Breast epithelium (tissue), 4 donors: ENCODE results near the gene PTPRK. TPM values are rescaled to one million over a fixed set of nuclear protein-coding genes. Genes with fewer than 3 reads are reported as not detected.
"Not testable (repeated sequence)": the region's sequence is repeated elsewhere in the genome, so short reads cannot be mapped to it uniquely, and the experiment has no call there.

Experiments used
- DNase-seq, 2 donors: peaks; one replicate each; pipeline ENCODE4 v3.0.0-alpha.2; 2019; ENCODE audit warnings: low spot score in 2 of 2
- H3K27ac ChIP-seq, 2 donors: fragments of 200-600 bp; sonication (generic) in 1 of 2; one replicate each; pipeline ENCODE4 v1.5.1; 2016 to 2019; ENCODE audit warnings: mild to moderate bottlenecking in 1 of 2
- H3K27me3 ChIP-seq, 2 donors: fragments of 200-600 bp; sonication (generic) in 1 of 2; one replicate each; pipeline versions ENCODE4 v1.5.1 to v1.6.0; 2017 to 2019; ENCODE audit warnings: control low read depth in 1 of 2, mild to moderate bottlenecking in 1 of 2
- H3K36me3 ChIP-seq: fragments of 200-600 bp; one replicate; pipeline ENCODE4 v1.5.1; 2019
- H3K4me1 ChIP-seq, 2 donors: fragments of 200-600 bp; sonication (generic); one replicate each; pipeline ENCODE4 v1.5.1; 2016 to 2019; ENCODE audit warnings: control low read depth in 1 of 2
- H3K4me3 ChIP-seq, 3 donors: fragments of 200-600 bp; sonication (generic); 1 replicate in 2 of 3; 2 replicates in 1 of 3; pipeline ENCODE4 v1.5.1; 2016 to 2019; ENCODE audit warnings: mild to moderate bottlenecking in 3 of 3, moderate library complexity in 2 of 3
- H3K9me3 ChIP-seq, 2 donors: fragments of 200-600 bp; sonication (generic) in 1 of 2; one replicate each; pipeline ENCODE4 v1.5.1; 2016 to 2019; ENCODE audit warnings: control low read depth in 1 of 2
- POLR2A ChIP-seq: fragments of 450-650 bp; IDR thresholded peaks from one replicate; pipeline ENCODE4 v1.6.1; 2016; ENCODE audit warnings: antibody characterized with exemption, mild to moderate bottlenecking, moderate library complexity
- POLR2AphosphoS5 ChIP-seq, 3 donors: sonication (generic); formaldehyde crosslinking; IDR thresholded peaks; one replicate each; pipeline ENCODE4 v1.6.1; 2017; ENCODE audit warnings: antibody characterized with exemption in 3 of 3
- intact Hi-C: fragments of 100-400 bp; cut with DNase I; formaldehyde crosslinking; loops from one replicate; pipeline ENCODE4 v1.15.1; 2023; ENCODE audit warnings: low total_unique reads
- total RNA-seq, 3 donors: library from RNA; depleted of rRNA; stranded (reverse); fragments of >200 nt; gene quantifications; one replicate each; pipeline ENCODE4 v1.1.0, GENCODE V29; 2016
- TF ChIP-seq, protein P1 (sequence below), 3 donors: fragments of 450-650 bp; IDR thresholded peaks; one replicate each; pipeline ENCODE4 v1.5.1; 2016 to 2017; ENCODE audit warnings: antibody characterized with exemption in 3 of 3, mild to moderate bottlenecking in 3 of 3, moderate library complexity in 3 of 3

Gene PTPRK
- total RNA-seq, 3 donors from 2014 or later, result 29.1 to 134 (median 77.0) TPM

DNA sequence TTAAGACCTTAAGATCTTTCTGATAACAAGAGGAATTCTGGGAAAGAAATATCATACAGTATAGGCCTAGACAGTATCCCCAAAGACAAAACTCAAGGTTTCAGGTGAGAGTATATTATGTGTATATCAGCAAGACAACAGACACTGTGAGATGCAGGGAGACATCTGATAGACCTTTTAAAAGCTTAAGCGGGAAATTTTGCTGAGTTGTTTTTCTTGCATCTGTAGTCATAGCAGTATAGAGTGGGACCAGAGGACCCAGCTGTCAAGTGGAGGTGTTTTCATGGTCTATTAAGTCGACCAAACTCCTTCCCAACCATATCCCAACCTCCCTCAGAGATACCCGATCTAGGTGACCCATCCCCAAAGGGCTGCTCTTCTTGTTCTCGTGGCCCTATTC lies 521.4 kb downstream of the PTPRK start:
- DNase-seq, result no peak
- Histone ChIP-seq H3K27me3 (no peaks in the 10 kb centered on the region), H3K9me3 (no peaks in the 10 kb centered on the region), H3K27ac (no peak overlapping the region), H3K36me3 (no peaks in the 10 kb centered on the region), H3K4me3 (no peak overlapping the region), H3K4me1 (no peaks in the 10 kb centered on the region)
- no peak for TF ChIP-seq POLR2AphosphoS5 (IDR thresholded peaks at IDR 0.05)
- no peak for TF ChIP-seq POLR2A
- TF ChIP-seq, protein P1, sequence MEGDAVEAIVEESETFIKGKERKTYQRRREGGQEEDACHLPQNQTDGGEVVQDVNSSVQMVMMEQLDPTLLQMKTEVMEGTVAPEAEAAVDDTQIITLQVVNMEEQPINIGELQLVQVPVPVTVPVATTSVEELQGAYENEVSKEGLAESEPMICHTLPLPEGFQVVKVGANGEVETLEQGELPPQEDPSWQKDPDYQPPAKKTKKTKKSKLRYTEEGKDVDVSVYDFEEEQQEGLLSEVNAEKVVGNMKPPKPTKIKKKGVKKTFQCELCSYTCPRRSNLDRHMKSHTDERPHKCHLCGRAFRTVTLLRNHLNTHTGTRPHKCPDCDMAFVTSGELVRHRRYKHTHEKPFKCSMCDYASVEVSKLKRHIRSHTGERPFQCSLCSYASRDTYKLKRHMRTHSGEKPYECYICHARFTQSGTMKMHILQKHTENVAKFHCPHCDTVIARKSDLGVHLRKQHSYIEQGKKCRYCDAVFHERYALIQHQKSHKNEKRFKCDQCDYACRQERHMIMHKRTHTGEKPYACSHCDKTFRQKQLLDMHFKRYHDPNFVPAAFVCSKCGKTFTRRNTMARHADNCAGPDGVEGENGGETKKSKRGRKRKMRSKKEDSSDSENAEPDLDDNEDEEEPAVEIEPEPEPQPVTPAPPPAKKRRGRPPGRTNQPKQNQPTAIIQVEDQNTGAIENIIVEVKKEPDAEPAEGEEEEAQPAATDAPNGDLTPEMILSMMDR (IDR thresholded peaks at IDR 0.05), result no peak
- intact Hi-C loops, result no loop called here

DNA sequence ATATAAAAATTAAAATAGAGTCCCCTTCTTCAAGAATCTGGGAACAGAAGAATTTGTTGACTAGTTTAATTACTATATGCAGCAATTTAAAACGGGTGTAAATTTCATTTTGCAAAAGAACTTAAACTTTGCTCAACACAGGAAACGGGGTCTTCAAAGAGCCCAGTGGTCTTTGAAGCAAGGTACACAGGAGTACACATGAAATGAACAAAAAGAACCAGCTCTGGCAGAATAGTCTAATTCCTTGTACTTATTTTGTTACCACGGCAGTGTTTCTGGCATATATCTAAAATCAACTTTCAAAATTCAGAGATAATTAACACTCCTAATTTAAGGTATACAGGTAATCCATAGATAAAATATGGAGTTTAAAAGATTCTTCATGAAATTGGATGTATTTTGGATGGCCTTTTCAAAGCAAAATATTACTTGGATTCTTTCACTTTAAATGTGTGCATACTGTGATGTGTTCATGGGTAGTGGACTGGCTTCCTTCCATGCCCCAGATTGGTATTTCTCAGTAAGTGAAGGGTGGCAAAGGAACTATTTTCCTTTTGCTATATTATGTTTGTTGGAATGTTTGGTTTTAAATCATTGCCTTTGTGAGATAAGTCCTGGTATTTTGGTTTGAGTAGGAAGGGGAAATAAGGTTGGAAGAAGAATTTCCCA lies 522.8 kb downstream of the PTPRK start:
- no peaks in the 10 kb centered on the region for H3K9me3 ChIP-seq
- intact Hi-C loops, result no loop called here
- H3K4me1 ChIP-seq, result no peaks in the 10 kb centered on the region
- no peak for DNase-seq
- no peak overlapping the region for H3K4me3 ChIP-seq
- H3K27ac ChIP-seq, result no peak overlapping the region
- H3K27me3 ChIP-seq, result no peaks in the 10 kb centered on the region
- TF ChIP-seq POLR2AphosphoS5 (IDR thresholded peaks at IDR 0.05) (no peak), POLR2A (no peak)
- TF ChIP-seq, protein P1 (IDR thresholded peaks at IDR 0.05), result no peak
- no peaks in the 10 kb centered on the region for H3K36me3 ChIP-seq

DNA sequence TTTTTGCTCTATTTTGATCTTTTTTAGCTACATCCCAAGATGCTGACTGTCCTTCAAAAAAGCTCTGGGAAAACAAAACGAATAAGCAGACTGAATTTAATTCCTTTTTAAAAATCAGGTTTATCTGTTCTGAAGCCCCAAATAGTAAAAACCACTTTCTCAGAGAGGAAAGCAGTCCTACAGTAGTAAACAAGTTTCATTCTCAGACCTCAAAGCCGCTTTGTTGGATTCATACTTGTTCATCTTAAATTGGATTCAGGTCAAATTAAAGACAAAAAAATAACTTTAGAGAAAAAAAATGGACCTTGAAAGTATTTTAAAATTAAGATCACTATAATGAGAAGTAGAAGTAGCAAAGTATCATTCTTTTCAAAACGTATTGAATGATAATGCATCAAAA lies 523.5 kb downstream of the PTPRK start:
- Histone ChIP-seq H3K4me1 (no peaks in the 10 kb centered on the region), H3K9me3 (no peaks in the 10 kb centered on the region), H3K36me3 (no peaks in the 10 kb centered on the region), H3K27me3 (no peaks in the 10 kb centered on the region), H3K4me3 (no peak overlapping the region), H3K27ac (no peak overlapping the region)
- no peak for DNase-seq
- intact Hi-C loops, result no loop called here
- TF ChIP-seq POLR2AphosphoS5 (IDR thresholded peaks at IDR 0.05) (no peak), POLR2A (no peak)

DNA sequence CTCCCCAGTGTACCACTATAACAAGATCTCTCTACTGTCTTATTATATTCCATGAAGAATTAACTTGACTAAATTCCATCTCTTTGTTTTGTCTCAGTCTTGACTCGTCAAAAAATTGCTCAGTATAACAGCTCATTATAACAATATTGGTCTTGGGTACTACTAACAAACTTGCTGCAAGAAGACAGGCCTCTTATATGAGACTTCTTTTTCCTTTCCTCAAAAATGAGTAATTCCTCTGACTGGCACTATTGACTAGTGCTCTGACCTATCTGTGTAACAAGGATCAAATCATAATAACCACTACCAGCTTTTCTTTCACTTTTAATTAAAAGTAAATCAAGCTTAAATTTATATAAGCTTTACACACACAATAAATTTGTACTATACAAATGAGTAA lies 528.3 kb downstream of the PTPRK start:
- no peaks in the 10 kb centered on the region for H3K9me3 ChIP-seq
- TF ChIP-seq, protein P1 (IDR thresholded peaks at IDR 0.05), result no peak
- TF ChIP-seq POLR2A, result no peak
- TF ChIP-seq POLR2AphosphoS5 (IDR thresholded peaks at IDR 0.05), result no peak
- intact Hi-C loops, result no loop called here

DNA sequence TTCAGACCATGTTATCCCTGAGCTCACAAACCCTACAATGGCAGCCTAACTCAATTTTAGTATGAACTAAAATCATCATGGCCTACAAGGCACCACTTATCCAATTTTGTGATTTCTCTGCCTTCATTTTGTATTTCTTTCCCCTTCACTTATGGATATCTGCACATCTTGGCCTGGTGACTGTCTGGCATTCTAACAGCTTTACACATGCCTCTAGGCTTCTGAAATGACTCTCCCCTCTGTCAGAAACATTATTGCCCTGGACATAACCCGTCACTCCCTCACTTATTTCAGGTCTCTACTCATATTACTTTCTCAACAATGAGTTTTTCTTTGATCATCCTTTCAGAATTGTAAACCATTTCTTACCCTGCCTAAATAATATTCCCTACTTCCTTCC lies 530.3 kb downstream of the PTPRK start:
- Histone ChIP-seq H3K36me3 (peaks cover 2% of the 10 kb centered on the region), H3K4me1 (no peaks in the 10 kb centered on the region), H3K9me3 (no peaks in the 10 kb centered on the region), H3K27ac (no peak overlapping the region), H3K4me3 (no peak overlapping the region), H3K27me3 (no peaks in the 10 kb centered on the region)
- intact Hi-C loops, result no loop called here
- DNase-seq, result no peak
- TF ChIP-seq, protein P1 (IDR thresholded peaks at IDR 0.05), result no peak
- TF ChIP-seq POLR2AphosphoS5 (IDR thresholded peaks at IDR 0.05) (no peak), POLR2A (no peak)

More for the DNA sequence above, 528.3 kb downstream of the PTPRK start:
- Histone ChIP-seq H3K36me3 (no peaks in the 10 kb centered on the region), H3K4me1 (no peaks in the 10 kb centered on the region), H3K27ac (no peak overlapping the region), H3K4me3 (no peak overlapping the region), H3K27me3 (no peaks in the 10 kb centered on the region)
- no peak for DNase-seq

DNA sequence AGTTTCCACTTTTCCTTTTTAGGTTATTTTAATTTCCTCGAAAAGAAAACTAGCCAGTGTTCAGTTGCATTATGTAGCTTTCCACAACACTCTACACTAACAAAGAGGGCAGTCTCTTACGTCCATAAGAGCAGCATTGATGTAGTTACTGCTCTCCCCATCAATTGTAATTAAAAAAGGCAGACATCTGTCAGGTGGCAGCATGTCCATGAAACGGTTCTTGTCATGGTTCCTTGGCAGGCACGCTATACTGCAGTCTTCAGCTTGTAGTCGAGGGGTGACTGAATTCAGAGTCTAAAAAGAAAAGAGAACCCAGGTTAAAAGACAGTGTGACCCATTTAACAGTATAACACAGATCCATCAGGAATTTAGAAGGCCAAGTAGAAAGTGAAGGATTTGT lies 539.4 kb downstream of the PTPRK start:
- Histone ChIP-seq H3K4me1 (no peaks in the 10 kb centered on the region), H3K36me3 (peaks cover 7% of the 10 kb centered on the region), H3K27ac (no peak overlapping the region), H3K4me3 (no peak overlapping the region), H3K27me3 (no peaks in the 10 kb centered on the region), H3K9me3 (no peaks in the 10 kb centered on the region)
- intact Hi-C loops, result no loop called here
- no peak for DNase-seq
- TF ChIP-seq, protein P1 (IDR thresholded peaks at IDR 0.05), result no peak
- no peak for TF ChIP-seq POLR2AphosphoS5 (IDR thresholded peaks at IDR 0.05)
- TF ChIP-seq POLR2A, result no peak

DNA sequence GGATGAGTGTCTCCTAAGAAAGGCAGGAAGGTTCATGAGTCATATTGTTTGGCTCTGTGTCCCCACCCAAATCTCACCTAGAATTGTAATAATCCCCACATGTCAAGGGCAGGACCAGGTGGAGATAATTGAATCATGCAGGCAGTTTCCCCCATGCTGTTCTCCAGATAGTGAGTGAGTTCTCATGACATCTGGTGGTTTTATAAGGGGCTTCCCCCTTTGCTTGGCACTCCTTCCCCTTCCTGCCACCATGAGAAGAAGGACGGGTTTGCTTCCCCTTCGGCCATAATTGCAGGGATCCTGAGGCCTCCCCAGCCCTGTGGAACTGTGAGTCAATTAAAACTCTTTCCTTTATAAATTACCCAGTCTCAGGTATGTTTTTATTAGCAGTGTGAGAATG lies 542.2 kb downstream of the PTPRK start:
- H3K27me3 ChIP-seq, H3K4me1 ChIP-seq, H3K27ac ChIP-seq, H3K36me3 ChIP-seq, DNase-seq, intact Hi-C loops, H3K4me3 ChIP-seq, H3K9me3 ChIP-seq: not testable (repeated sequence)
